IPS-NIHi11 (cell line): Measurements from ENCODE around the gene TMTC2.
"Not testable (repeated sequence)": the region's sequence is repeated elsewhere in the genome, so short reads cannot be mapped to it uniquely, and the experiment has no call there.

Experiments used
- DNase-seq: peaks from one replicate; pipeline ENCODE4 v3.0.0; 2012; ENCODE audit warnings: mixed read lengths, low spot score

Gene TMTC2

GRCh38 chr12:83082690-83083276, 396.1 kb downstream of the TMTC2 start:
- DNase-seq: no peak

DNA sequence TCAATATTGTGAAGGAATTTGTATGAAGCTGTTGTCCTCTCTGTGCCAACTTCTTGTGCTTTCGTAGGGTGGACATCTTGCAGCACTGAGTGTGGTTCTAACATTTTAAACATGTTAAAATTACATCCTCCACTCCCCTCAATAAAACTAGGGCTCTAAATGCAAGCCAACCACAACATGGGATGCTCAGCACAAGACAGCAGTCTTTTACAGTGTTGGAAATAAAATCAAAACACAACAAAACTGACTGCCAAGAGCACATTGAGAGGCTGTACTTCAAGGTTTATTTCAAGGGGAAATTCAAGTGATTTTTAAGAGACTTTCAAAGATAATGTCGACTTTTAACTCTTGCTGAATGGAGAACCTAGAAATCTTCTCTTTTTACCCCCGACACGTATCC, 396.9 kb downstream of the TMTC2 start:
- no peak for DNase-seq

DNA sequence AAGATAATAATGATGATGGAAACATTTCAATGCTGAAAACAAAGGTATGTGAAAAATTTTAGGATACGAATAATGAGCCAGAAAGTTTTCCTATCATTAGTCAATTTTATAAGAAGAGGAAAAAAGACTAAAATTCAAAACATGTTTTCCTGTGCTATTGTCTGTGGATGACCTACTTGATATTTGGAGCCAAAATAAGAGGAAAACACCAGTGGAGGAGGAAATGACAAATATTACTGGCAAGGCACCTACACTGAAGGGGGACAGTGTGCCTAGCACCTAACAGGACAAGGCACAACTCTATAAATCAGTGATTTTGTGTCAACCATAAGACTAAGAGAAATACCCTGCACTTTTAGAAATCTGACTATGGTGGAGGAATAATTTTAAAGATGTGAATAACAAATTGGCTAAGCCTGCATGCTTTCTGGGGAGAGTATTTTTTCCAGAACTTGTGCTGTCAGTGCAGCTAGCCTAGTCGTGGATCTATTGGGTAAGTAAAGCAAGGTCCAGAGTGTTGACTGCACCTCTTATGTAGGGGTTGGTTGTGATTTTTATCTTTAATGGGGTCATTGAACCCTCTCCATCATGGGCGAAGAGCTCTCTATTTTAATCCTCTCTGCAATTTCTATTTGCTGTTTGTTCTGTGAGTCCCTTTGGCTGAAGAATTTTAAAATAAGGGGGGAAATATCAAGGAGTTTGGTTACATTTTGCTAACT, 398.0 kb downstream of the TMTC2 start:
- no peak for DNase-seq

DNA sequence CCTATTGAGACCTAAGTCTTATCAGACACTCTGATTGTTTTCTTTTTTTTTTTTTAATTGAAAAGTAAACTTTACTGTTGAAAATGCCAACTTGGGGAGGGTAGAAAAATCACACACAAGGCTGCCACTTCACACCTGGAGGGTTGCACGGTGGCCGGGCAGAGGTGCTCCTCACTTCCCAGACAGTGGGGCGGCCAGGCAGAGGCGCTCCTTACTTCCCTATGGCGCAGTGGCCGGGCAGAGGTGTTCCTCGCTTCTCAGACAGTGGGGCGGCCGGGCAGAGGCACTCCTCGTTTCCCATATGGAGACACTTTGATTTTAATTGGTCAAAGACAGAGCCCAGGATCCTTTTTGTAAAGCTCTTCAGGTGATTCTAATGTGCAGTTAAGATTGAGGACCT, 399.3 kb downstream of the TMTC2 start:
- no peak for DNase-seq

- no peak for DNase-seq
Observed at GRCh38 chr12:83089575-83089974, 402.9 kb downstream of the TMTC2 start.

DNA sequence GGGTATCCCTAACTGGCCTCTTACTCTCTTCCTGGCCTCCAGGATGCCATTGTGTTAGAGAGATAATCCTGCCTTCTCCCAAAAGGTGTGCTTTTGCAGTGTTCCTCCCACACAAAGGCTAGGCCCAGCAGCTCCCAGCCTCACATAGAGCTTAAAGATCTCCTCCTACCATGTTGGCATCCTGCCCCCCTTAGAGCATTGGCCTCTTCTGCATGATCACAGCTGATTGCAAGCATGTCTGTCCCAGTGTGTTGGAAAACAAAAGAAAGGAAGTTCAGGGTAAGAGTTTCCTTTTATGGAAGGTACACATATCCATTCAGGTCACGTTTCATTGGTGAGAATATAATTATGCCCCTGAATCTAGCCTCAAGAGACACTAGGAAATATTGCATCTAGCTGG, 405.4 kb downstream of the TMTC2 start:
- DNase-seq: peak; percentile 24

DNA sequence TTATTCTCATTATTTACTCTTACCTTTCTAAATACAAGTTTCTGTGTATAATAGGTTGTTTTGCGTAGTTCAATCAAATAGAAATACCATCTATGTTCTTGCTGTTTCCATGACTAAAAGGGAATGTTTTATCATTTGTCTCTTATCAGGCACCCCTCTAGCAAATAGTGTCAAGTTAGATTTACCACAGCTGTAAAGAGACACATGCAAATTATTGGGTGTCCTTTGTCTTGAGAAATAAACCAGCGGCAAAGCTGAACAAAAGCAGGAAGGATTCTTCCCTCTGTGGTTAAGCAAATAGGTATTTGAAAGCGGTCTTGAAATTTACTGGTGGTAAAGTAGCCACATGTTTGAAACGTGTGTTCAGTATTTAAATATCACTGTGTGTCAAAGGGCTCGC, 405.9 kb downstream of the TMTC2 start:
- DNase-seq: no peak

DNA sequence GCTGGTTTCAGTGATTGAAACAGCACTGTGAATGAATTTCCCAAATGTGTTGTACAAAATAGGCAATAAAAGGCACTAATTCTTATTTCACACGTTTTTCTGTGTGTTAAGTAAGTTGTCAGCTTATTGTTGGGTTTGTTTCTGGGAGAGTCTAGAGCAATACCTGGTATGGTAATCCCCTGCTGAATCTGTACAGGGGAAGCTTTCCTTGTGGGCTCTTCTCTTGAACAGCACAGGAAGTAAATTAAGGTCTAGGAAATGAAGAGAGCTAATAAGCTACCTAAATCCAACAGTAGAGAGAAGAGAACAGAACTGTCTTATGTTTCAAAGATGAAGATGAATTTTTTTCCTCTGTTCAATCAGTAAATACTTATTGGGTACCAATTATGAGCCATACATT, 406.7 kb downstream of the TMTC2 start:
- DNase-seq: no peak

DNA sequence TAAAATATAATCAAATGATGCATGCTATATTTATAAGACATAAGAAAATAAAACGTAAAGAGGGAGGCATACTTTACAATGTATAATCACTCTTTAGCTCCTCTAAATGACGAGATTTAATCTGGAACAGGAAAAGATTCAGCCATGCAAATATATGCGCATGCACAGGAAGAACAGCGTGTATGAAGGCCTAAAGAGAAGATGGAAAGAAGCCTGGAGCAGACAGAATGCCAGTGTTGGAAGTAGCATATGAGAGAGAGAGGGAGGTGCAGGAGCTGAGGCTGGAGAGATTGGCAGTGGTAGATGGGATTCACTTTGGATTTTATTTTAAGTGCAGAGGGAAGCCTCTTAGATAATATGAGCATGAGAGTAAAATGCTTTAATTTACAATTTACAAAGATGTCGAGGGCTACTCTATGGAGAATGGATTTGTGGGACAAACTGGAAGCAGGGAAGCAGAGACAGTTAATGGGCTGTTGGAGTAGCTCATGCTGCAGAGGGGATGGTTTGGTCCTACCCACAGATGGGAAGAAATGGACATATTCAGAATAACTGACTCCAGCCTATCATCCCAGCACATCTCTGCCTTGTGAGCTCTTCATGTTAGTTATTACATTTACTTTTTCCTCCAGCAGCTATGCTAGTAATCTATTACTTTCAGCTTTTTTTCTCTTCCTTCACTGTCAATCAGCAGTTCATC, 411.1 kb downstream of the TMTC2 start:
- DNase-seq: no peak

DNA sequence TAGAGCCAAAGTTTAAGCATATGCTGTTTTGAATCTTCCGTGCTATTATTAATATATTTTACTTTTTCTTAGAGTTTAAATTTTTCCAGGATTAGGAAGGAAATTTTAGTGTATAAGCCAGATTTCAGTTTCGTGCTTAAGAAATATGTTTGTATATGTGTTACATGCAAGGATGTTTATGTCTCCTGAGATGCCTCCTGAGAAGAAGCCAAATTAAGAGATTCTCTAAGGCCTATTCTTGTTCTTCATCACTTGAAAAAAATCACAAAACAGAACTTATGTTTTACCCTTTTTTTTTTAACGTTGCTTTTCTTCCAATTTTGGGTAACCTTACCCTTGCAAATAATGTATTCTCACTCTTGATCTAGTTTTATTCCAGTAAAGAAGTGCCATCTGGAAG, 412.7 kb downstream of the TMTC2 start:
- DNase-seq: no peak

GRCh38 chr12:83102499-83102898, 415.8 kb downstream of the TMTC2 start:
- DNase-seq: no peak

DNA sequence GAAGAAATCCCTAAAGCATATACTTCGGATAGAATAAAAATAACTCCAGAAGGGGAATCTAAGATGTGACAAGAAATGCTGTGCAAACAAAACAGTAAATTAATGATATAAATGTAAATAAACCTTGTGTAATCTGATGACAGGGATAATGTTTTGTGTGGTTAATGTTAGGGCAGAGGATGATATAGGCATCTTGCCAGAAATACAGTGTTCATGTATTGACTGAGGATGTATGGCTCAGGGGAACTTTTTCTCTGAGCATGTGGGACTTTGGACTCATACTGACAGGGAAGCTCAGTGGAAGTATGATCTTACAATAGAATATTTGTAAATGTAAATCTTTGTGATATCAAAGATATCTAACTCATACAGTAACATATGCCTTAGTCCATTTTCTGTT, 420.2 kb downstream of the TMTC2 start:
- DNase-seq: no peak

GRCh38 chr12:83110424-83110823, 423.7 kb downstream of the TMTC2 start:
- DNase-seq: no peak

DNA sequence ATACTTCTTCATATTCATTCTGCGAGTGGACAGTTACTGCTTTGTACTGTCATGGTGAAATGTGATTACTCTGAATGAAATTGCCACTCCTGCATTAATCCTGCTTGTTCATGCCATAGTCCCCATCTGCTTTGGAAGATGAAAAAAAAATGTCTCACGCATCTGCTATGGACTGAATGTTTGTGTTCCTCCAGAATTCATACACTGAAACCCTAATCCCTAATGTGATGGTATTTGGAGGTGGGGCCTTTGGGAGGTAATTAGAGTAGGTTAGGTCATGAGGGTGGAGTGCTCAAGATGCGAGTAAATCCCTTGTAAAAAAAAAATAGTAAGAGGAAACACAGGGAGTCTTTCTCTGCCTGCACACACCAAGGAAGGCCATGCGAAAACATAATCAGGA, 427.2 kb downstream of the TMTC2 start:
- DNase-seq: no peak

DNA sequence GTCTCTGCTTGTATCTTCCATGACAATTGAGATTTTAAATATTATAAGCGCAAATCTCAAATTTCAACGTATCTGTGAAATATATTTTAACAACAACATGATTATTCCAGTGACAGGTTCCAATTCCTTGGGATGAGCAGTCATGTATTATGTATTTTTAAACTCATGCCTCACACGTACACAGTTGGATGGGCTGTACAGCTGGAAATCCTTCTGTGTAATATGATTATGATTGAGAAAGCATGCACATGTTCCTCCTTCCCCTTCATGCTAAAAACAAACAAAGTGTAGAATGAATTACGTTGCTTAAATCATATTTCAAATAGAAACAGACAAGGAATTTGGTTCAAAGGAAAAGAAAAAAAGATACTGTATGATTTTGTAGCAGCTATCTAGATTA, 428.3 kb downstream of the TMTC2 start:
- no peak for DNase-seq

DNA sequence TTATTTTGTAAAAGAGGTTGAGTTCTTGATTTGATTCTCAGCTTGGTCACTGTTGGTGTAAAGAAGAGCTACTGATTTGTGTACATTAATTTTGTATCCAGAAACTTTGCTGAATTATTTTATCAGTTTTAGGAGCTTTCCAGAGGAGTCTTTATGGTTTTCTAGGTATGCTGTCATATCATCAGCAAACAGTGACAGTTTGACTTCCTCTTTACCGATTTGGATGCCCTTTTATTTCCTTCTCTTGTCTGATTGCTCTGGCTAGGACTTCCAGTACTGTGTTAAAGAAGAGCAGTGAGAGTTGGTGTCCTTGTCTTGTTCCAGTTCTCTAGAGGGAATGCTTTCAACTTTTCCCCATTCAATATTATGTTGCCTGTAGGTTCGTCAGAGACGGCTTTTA, 431.2 kb downstream of the TMTC2 start:
- not testable (repeated sequence) for DNase-seq

DNA sequence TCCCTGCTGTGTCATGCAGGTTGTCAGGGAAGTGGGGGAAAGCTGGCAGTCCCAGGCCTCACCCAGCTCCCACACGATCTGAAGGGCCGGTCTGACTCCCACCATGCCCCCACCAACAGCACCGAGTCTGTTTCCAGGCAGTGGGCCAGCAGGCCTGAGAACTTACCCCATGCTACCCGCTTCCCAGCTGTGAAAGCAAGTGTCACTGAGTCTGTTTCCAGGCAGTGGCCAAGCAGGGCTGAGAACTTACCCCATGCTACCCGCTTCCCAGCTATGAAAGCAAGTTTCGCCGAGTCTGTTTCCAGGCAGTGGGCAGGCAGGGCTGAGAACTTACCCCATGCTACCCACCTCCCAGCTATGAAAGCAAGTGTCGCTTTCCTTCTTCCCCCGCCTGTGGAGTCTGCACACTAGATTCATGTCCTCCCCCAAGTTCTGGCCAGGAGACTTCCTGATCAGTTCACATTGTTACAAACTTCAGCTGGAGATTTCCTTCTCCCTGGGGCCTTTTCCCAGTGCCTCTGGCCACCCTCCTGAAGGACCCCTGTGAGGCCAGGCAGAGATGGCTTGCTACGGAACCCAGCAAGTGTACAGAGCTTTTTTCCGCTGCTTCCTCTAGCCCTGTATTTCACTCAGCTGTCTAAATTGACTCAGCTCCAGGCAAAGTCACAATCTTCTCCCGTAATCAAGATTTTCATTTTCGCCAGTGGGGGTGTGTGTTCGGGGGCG, 435.4 kb downstream of the TMTC2 start:
- no peak for DNase-seq

DNA sequence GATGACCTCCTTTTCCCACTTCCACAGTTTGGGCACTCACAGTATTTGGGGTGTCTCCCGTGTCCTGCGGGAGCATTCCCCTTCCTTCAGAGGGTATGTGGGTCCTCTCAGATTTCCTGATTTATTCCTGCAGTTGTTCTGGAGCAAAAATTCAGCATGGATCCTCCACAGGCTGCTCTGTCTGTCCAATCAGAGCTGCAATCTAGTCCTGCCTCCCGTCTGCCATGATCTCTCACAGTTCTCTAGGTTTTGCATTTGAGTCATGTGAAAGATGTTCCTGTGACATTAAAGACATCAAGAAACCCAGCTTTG, 435.9 kb downstream of the TMTC2 start:
- no peak for DNase-seq

- DNase-seq: no peak
Observed at GRCh38 chr12:83123039-83123438, 436.3 kb downstream of the TMTC2 start.

- no peak for DNase-seq
Observed at GRCh38 chr12:83128540-83128939, 441.8 kb downstream of the TMTC2 start.

GRCh38 chr12:83130178-83130577, 443.5 kb downstream of the TMTC2 start:
- DNase-seq: no peak

- DNase-seq: no peak
Observed at GRCh38 chr12:83132360-83132759, 445.7 kb downstream of the TMTC2 start.

- DNase-seq: no peak
Observed at GRCh38 chr12:83136411-83136810, 449.7 kb downstream of the TMTC2 start.
